Cerebellar cortex (tissue), 1 donor: ENCODE data around the gene HTR4.
"Not testable (repeated sequence)": the region's sequence is repeated elsewhere in the genome, so short reads cannot be mapped to it uniquely, and the experiment has no call there.

Source experiments
- DNase-seq: peaks from one replicate; pipeline ENCODE4 v3.0.0-alpha.2; 2015; ENCODE audit warnings: low spot score

The HTR4 gene, protein sequence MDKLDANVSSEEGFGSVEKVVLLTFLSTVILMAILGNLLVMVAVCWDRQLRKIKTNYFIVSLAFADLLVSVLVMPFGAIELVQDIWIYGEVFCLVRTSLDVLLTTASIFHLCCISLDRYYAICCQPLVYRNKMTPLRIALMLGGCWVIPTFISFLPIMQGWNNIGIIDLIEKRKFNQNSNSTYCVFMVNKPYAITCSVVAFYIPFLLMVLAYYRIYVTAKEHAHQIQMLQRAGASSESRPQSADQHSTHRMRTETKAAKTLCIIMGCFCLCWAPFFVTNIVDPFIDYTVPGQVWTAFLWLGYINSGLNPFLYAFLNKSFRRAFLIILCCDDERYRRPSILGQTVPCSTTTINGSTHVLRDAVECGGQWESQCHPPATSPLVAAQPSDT

GRCh38 chr5:148653836-148654781, at the start of gene HTR4:
Gene HTR4, minus strand, starts transcription at chr5:148654527. Its CDS starts 17,513 bp downstream, at chr5:148637014.
- DNase-seq: no peak

GRCh38 chr5:148702019-148702596, 47.8 kb upstream of the HTR4 start:
- no peak for DNase-seq

DNA sequence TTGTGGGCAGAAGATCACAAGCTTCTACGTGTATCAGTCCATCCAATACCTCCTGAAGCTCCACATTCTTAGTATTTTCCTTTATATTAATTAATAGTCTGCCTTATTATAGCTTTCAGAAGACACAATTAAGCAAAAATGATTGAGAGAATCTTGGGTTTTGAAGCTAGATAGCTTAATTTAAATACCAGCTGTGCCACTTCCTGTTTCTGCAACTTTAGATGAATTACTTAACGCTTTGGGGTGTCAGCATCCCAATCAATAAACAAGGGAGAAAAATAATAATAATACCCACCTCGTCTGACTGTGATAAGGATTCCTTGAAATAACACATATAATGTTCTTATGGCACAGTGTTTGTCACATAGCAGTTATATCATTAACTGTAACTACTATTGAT, 44.7 kb upstream of the HTR4 start:
- no peak for DNase-seq

DNA sequence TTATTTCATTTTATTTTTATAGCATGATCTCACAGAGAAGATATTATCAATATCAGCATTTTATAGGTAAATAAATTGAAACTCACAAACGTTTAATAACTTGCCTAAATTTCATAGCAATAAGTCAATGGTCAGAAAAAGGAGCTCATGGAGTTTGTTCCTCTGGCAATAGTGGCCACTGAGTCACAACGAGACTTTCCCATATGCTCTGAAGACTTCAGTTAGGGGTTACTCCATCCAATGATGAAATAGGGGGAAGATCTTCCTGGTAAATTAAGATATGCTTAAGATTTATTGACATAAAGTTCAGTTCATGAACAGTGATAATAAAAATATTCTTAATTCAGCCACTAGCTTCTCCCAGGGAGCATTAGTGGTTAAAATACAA, 43.5 kb upstream of the HTR4 start:
- no peak for DNase-seq

GRCh38 chr5:148697180-148697808, 43.0 kb upstream of the HTR4 start:
- no peak for DNase-seq

DNA sequence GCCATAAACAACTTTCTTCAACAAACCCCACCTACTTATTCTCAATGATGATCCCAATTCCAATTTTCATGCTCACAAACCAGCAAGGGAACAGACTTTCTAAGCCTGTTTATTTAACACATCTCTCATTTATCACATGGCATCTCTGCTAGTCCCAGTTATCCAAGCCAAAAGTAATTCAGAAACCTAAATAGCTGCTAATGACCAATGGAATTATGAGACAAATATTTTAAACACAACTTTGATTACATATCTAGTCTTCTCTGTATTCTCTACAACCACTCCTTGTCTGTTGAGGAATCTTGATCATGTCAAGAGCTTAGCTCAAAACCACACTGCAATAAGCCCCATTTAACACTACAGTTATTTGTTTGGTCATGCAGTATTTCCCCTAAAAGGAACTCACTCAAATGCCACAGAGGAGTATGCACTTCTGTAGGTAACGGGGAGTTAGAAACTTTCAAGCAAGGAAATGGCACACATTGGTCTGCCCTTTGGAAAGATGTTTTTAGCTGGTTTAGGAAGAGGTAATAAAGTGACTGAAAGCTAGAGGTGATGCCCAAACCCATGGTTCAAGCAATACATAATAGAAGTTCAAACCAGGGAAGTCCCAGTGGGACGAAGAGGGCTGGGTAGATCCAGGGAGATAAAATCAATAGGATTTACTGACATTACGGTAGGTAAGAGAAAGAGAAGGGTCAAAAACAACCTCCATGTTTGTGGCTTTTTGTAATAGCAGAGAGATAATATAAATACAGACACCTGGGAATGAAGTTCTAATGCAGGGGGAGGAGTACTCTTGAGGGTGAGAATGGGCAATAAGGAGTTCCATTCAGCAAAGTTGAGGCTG, 42.1 kb upstream of the HTR4 start:
- no peak for DNase-seq

- no peak for DNase-seq
Observed at GRCh38 chr5:148690945-148691344, 36.6 kb upstream of the HTR4 start.

DNA sequence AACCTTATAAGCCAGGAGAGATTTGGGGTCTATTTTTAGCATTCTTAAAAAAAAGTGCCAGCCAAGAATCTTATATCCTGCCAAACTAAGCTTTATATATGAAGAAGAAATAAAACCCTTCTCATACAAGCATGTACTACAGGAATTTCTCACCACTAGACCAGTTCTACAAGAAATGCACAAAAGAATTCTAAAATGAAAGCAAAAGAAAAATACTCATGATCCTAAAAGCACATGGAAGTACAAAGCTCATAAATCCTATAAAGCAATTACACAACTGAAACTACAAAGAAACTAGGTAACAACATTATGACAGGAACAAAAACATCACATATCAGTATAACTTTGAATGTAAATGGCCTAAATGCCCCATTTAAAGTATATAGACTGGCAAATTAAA, 34.5 kb upstream of the HTR4 start:
- no peak for DNase-seq

DNA sequence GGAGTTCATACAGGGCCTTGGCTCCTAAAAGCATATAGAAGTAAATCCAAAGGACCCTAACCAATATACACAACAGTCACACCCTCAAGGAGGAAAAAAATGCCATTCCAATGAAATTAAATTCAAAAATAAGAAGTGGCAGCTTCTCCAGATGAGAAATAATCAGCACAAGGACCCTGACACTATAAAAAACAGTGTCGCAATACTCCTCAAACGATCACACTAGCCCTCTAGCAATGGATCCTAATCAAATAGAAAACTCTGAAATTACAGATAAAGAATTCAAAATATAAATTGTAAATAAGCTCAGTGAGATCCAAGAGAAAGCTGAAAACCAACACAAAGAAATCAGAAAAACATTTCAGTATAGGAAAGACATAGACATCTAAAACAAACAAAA, 33.5 kb upstream of the HTR4 start:
- no peak for DNase-seq

- DNase-seq: peak; percentile 22
Observed at GRCh38 chr5:148687427-148687826, 33.1 kb upstream of the HTR4 start.

- DNase-seq: no peak
Observed at GRCh38 chr5:148686660-148687059, 32.3 kb upstream of the HTR4 start.

DNA sequence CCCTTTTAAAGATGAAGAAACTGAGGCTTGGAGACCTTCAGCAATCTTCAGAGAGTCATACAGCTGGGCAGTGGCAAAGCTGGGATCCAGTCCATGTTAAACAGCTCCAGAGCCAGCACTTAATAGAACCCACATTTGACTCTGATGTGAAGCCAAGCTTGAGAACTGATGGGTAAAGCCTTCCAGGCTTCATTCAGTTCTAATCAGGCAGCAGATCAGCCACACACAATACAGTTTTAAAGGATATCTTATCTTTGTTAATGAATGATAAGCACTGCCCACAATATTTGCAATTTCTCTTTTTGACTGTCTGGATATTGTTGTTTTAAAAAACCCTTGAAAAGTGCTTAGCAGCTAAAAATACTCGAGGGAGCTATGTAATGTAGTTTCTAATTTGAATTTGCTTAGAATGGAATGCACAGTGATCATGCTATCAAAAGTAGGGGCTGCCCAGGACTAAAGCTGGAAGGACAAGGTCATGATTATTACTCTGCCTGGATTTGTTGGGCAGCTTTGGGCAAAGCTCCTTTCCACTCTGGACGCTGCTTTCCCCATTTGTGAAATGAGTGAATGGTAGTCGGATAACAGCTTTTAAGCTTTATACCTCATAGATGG, 31.3 kb upstream of the HTR4 start:
- DNase-seq: no peak

DNA sequence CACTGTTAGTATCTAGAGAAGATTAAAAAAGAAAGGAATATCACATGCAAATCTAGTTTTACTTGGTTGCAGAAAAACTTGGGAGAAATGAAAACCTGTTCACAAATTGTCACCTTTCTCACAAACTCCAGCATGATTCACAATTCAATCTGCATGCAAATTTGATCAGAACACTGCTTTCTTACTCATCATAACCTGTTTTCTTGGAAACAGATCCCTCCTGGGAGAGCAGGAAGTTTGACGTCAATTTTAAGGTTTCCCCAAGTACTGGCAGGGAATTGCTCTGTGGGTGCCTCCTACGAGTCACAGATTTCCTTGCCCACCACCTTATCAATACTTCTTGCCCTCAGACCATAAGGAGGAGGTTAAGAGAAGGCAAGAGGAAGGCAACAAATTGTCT, 30.2 kb upstream of the HTR4 start:
- DNase-seq: no peak

GRCh38 chr5:148683651-148684050, 29.3 kb upstream of the HTR4 start:
- DNase-seq: no peak

DNA sequence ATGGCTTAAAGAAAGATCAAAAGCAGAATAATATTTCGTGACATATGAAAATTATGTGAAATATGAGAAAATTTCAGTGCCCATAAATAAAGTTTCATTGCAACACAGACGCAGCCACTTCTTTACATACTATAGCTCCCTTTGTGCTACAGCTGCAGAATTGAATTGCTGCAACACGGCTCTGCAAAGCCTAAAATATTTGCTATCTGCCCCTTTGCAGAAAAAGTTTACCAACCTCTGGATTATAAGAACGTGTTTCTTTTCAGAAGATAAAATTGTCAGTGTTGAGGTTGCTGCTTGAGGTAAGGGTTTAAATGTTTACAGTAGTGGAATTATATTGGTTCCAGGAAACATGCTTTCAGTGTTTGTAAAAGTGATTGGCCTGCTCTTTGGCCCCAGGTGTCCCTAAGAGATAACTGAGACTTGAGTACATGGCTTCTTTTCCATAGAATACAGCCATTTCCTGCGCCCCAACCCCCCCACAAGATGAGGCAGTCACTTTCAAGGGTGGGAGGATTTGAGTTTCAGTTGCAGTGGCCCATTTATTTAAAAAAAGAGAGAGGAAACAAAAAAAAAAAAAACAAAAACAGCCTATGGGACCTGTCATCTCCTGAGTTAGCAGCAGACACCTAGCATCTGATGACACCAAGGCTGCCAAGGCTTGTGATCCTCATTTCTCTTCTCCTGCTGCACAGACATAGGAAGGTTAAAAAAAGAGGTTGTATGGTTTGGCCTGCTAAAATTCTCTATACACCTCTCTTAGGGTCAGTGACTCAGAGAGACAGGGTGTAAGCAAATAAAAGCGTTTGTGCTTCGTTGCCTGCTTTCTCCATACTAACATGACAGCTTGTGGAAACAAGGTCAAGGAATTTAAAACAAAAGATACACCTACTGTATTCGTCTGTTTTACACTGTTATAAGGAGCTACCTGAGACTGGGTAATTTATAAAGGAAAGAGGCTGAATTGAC, 28.0 kb upstream of the HTR4 start:
- no peak for DNase-seq

- no peak for DNase-seq
Observed at GRCh38 chr5:148681157-148682057, 27.1 kb upstream of the HTR4 start.

DNA sequence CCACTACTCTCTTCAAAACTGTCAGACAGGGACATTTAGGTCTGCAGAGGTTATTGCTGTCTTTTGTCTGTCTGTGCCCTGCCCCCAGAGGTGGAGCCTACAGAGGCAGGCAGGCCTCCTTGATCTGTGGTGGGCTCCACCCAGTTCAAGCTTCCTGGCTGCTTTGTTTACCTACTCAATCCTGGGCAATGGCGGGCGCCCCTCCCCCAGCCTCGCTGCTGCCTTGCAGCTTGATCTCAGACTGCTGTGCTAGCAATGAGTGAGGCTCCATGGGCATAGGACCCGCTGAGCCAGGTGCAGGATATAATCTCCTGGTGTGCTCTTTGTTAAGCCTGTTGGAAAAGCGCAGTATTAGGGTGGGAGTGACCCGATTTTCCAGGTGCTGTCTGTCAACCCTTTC, 19.4 kb upstream of the HTR4 start:
- DNase-seq: not testable (repeated sequence)

DNA sequence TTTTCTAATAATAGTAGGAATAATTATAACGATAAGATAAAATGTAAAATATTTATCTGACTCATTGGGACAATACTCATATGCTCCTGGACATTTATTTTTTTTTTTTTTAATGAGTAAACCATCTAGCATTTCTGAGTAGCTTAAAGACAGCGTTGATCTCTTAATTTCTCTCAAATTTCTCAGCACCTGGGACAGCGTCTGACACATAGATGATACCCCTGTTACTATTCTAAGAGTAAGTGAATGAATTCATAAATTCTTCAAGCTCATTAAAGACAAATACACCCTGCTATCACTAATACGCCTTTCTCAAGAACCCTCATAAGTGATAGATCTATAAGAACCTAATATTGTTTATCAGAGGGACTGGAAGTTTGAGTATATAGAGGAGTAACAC, 12.0 kb upstream of the HTR4 start:
- DNase-seq: no peak

DNA sequence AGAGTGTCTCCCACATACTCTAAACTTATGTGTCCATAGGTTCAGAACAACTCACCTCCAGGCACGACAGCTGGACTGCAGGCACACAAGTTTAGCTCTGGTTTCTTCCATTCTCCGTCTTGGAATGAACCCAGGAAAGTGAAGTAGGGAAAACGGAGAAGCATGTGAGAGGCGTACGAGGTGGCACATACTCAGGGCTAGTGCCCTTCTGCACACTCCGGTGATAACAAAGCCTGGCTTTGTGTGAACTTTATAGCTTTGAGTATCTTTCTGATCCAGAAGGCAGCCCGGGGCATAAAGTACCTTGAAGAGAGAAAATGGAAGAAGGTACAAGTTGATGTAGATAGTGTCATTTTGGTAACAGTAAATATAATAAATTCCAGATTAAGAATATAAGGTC, 11.1 kb upstream of the HTR4 start:
- DNase-seq: no peak
